GM19452 (cell line): ENCODE results near the gene C14orf180.
"Not testable (repeated sequence)": the region's sequence is repeated elsewhere in the genome, so short reads cannot be mapped to it uniquely, and the experiment has no call there.

Source experiments
- ATAC-seq: cut with Tn5 transposase; IDR thresholded peaks from one replicate; pipeline ENCODE4 v1.9.1; 2021; ENCODE audit not compliant: unreplicated experiment

Gene C14orf180

DNA sequence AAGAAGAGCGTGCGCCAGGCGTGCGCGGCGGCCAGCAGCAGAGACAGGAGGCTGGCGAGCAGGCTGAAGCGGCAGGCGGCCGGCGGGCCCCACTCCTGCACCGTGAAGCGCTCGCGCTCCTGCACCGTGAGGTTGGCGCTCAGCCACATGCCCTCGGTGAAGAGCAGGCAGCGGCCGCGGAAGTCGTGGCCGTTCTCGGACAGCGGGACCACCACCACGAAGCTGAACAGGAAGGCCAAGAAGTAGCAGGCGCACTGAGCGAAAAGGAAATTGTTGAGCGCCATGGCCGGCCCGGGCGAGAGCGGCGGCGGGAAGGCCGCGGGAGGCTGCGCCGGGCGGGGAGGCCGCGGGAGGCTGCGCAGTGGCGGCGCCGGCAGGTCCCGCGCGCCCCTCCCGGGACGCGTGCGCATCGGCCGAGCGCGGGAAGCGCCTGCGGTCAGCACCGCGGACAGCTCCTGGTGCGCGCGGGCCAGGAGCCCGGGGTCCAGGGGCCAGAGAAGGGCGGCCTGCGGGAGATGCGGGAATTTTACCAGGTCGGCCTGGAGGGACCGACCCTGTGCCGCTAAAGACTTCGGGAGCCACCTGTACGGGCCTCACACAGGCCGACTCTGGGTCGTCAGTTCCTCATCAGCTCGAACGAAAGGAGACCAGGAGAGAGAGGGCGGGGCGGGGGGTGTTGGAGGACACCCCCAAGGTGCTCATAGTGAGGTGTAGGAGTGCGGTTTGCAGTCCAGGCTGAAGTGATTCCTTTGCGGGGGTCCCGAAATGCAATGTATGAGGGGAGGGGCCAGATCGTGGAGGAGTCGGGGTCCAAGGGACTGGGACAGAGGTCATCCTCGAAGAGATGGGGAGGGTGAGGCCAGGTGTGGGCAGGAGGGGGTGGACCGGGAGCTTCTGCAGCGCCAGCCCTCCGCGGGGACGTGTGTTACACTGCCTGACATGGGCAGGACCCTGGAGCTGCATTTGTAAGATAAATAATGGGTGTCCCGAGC lies 25.2 kb downstream of the C14orf180 start, which contains the start of gene TMEM179:
Gene TMEM179 (minus strand): TSS at position 315 of the 992 bp plus-strand sequence. CDS start 31 bp downstream, at position 284.
- no peak for ATAC-seq

DNA sequence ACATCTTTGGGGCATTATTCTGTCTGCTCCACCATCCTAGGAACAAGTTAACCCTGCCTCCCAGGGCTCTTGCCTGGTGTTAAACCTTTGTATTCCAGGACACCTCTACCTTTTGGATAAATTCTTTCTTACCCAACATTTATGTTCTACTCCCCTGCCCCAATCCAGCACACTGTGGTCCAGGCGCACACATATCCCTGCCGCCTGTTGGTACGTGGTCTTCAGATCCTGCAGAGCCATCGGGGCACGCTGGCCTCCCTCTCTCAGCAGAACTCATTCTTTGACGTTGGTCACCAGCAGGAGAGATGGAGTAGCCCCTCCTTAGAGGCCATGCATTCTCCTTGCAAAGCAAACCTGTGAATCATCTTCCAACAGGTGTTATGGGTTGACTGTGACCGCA lies 30.1 kb downstream of the C14orf180 start:
- no peak for ATAC-seq

DNA sequence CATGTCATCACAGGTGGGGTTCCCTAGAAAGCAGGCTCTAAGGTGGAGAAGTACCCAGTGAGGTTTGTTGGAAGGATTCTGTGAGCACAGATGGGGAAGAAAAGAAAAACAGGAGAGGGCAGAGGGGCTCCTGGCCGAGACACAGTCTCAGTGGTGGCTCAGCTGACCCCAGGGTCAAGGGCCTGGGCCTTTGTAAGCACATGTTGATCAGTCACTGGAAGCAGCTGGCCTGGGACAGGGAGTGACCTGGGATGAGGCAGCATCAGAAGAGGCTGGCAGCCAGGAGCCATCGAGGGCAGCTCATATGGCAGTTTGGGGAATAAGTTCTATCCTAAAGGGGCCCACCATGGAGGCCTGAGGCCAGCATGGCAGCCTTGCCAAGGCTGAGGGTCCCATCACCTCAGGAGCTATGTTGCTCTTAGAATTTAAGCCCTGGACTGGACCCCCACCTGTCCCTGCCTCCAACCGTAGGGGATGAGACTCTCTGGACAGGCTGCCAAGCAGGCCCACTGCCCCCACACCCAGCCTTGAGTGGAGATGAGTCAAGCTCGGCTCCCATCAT lies 31.3 kb downstream of the C14orf180 start:
- ATAC-seq: no peak

DNA sequence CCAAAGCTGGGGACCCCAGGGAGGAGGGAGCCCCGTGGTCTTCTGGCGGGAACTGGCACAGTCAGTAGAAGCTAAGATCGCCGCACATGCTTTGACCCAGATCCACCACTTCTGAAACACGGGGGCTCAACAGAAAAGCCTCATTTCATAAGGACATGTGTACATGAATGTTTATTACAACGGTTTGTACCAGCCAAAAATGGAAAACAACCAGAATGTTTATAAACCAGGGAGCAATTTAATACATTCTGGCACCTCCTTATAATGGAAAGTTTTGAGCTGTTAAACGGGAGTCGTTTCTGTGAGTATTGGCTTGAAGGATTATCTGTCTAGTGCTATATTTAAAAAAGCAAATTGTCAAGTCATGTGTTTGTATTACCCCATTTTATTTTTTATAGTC lies 32.3 kb downstream of the C14orf180 start:
- no peak for ATAC-seq

DNA sequence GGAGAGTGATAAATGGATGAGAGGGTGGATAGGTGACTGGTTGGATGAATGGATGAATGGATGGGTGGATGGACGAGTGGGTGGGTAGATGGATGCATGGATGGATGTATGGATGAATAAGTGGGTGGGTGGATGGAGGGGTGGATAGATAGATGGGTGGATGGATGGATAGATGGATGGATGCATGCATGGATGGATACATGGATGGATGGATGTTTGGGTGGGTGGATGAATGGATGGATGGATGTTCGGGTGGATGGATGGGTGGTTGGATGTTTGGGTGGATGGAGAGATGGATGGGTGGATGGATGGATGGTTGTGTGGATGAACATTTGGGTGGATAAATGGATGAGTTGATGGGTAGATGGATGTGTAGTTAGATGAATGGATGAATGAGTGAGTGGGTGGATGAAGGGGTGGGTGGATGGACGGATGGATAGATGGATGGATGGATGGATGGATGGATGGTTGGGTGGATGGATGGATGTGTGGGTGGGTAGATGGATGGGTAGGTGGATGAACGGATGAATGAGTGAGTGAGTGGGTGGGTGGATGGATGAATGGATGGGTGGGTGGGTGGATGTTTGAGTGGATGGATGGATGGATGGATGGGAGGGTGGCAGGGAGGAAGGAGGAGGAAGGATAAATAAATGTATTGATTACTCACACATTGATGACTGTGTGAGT lies 34.7 kb downstream of the C14orf180 start:
- no peak for ATAC-seq

DNA sequence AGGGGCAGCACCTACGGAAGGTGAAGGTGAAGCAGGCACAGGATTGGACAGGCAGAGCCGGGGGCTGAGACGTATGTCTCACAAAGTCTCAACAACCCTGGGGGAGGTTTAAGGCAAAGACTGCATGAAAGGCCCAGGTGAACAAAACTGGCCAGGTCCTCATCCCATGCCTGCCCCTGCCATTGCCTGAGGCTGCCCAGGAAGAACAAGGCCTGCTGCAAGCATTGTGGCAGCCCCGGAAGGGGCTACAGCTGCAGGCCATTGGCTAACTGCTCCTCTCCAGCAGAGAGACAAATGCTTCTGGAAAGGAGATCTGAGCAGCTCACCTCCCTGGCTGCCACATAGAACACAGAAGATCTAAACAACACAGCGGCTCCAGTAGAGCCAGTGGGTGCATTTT lies 45.4 kb downstream of the C14orf180 start:
- no peak for ATAC-seq

DNA sequence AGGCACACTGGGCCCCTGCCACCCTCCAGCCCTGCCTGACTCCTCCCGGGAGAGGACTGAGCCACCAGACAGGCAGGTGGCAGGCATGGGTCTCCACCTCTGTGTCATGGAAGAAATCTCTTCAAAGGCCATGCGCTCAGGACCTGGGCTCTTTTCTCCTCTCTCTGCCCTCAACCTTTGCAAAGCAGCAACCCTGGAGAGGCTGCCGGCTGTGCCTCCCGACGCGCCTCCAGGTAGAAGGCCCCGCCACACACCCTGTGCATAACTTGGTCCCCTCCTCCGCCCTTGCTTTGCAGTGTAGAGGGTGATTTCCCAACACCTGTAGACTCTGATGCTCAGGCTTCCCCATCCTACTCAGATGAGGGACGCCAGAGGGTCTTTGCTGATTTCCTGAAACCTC lies 53.2 kb downstream of the C14orf180 start:
- no peak for ATAC-seq

DNA sequence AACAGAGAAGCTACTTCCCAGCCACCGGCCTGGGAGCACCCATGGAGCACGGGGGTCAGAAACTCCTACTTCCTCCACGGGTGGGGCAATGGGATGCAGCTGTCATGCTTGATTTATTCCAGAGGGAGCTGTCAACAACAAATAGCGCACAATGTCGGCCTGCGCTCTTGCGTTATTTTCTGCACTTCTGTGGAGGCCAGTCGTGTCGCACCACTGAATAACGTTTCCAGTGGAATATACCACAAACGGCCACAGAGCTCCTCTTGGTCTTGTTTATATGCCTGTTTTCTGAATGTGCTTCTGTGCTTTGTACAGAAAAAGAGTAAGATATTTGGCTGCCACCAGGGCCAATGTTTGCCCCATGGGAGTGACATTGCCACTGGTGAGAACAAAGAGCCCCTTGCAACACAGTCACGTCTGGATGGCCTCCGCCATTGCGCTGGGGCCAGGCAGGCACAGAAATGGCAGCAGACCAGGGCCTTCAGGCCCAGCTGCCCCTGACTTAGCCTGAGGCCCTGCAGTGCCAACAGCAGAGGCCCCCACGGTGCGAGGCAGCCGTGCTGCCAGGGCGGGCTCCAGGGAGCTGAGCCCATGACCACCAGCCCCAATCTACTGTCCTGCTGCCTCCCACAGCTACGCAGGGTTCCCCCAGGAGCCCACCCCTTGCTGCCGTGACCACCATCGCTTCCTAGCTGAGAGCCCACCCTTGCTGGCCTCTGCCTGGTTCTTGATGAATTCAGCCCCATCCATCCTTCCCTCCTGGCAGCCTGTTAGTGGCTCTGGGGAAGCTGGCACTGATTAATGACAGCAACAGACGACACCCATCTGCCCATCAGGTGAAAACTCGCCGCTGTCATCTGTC lies 53.9 kb downstream of the C14orf180 start:
- ATAC-seq: no peak

DNA sequence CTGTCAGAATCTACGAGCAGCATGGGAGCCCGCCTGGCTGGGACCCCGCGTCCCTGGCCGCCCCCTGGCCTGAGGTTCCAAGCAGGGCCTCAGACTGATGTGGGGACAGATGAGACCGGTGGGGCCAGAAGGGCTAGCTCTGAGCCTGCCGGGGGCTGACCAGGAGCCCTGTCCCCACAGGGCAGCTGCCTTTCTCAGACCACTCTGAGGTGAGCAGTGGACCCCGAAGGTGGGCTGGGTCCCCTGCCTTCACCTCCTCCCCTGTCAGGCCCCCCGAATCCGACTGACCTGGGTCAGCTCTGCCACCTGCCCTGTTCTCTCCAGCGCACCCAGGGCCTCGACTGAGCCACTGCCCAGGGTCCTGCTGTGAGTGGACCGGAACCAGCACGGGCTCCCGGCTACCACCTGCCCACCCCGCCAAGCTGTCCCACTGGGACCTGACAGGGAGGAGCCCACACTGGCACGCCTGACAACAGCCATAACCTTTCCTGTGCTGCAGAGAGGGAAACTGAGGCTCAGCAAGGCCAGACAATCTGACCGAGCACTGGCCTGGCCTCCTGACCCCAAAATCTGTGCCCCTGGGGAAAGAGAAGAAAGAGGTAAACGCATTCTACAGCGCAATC lies 54.7 kb downstream of the C14orf180 start:
- no peak for ATAC-seq

DNA sequence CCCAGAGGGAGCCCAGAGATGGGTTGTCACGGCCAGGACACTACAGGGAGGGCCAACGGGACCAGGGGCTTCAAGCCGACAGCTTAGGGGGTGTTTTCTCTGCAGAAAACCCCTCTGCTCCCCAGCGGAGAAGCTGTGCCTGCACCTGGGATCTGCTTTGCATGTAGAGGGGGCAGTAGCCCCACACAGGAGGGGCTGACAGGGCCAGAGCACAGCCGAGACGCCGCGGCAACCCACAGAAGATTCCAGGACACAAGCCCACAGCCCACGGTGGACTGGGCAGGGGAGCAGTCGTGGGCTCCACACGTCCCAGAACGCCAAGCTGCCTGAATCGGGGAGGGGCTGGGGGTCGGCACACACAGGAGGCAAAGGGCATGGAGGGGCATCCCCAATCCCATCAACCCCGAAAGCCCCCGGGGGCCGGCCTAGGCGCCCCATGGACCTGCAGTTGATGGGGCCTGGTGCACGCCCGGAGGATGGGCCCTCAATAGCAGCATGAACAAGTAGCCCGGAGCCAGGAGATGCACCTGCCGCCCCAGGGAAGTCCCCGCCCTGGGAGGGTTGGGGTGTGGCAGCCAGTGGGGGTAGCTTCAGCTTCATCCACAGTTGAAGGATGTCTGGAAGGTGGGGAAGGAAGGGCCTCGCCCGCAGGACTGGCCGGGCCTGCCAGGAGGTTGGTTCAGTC lies 55.5 kb downstream of the C14orf180 start:
- ATAC-seq: no peak

DNA sequence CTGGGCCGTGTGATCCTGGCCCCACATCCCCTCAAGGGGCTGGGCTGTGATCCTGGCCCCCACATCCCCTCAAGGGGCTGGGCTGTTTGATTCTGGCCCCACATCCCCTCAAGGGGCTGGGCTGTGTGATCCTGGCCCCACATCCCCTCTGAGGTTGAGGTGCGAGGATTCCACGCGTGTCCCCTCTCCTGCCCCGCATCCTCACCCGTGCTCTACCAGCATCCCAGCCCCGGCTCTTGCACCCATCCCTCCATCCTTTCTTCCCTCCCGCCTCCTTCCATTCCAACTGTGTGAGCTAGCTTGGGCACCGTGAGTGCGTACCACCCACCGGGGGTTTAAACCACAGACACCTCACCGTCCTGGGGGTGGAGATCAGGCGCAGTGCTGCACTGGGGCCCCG lies 56.2 kb downstream of the C14orf180 start:
- ATAC-seq: no peak

DNA sequence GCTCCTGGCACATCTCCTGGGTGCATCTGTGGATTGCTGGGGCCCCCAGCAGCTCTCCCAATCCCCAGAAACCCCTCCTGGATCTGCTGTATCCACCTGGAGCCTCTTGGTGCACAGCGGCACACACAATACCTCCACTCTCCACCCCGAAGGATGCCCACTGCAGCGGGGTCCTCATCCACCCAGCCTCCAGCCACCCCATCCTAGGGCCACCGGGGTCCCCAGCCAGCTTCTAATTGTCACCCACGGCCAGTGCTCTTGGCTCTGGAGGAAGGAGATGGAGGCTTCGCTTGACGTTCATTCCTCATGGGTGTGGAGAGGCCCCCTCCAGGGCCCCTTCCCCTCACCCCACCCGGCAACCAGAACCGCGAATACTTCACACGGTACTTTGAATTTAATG lies 56.6 kb downstream of the C14orf180 start:
- no peak for ATAC-seq

DNA sequence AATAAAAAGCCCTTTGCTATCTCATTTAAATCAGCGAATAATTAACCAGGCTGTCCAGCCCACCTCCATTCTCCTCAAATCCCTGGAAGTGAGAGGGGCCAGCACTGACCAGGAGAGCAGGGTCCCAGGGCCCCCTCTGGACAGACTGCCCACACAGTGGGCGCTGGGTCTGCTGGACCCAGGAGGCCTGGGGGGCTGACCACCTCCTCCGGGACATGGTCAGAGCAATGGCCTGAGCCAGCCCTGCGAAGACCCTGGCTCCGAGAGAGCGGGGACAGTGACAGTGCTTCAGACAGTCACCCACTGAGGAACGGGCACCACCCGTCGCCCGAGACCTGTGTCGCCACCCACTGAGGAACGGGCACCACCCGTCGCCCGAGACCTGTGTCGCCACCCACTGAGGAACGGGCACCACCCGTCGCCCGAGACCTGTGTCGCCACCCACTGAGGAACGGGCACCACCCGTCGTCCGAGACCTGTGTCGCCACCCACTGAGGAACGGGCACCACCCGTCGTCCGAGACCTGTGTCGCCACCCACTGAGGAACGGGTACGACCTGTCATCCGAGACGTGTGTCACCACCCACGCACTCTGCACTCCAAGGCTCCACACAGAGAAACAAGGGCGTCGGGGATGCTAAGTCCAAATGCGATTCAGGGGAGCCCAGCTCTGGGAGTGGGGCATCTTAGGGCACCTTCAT lies 57.4 kb downstream of the C14orf180 start:
- not testable (repeated sequence) for ATAC-seq

DNA sequence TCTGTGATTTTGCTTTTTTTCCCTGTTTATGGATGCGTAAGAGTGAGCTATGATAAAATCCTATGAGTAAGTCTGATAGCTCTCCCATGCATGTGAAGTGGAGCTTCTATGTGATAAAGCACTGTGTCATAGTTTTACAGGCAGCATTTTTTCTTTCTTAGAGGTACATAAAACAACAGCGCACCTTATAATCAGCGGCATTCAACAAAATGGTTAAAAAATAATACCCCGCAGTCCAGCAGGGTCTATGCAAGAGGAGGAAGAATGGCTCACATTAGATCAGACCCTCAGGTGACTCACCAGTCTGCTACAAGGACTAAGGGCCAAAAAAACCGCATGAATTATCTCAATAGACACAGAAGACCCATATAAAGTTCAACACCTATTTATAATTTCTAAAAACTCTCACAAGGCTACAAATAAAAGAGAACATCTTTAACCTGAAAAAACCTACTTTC lies 58.0 kb downstream of the C14orf180 start:
- ATAC-seq: no peak

DNA sequence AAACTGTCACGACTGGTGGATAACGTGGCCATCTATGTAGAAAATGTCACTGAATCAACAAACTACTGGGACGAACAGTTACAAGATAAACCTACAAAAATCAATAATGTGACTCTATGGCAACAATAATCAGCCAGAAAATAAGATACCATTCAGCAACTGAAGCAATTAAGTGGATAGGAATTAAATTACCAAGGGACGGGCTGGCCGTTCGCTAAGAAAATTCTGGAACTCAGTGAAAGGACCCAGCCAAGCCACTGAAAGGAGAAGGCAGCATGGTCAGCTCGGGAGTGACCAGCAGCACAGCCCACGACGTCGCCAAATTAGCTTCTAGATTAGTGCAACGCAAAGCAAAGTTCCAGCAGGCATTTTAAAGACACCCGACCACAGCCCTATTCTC lies 58.6 kb downstream of the C14orf180 start:
- ATAC-seq: no peak

DNA sequence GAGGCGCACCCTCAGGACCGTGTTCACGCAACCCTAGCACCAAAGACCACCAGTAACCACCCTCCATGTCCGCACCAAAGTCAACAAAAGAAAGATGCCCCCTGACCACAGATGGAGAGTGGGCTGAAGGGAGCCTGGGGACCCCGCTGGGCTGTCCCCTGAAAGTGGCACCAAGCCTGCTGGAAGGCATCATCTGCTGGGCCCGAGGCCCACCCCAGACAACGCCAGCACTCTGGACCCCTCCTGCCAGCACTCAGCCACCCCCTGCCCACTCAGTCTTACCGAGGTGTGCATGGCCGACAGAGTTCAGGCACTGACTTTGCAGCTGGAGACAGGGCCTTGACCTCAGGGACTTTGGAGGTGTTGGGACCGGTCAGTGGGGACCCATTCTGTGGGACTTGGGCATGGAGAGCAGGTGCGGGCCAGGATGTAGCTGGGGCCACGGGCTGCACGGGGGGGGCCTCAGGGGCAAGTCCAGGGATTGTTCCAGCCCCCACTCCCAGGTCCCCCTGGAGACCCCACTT lies 59.4 kb downstream of the C14orf180 start:
- no peak for ATAC-seq

DNA sequence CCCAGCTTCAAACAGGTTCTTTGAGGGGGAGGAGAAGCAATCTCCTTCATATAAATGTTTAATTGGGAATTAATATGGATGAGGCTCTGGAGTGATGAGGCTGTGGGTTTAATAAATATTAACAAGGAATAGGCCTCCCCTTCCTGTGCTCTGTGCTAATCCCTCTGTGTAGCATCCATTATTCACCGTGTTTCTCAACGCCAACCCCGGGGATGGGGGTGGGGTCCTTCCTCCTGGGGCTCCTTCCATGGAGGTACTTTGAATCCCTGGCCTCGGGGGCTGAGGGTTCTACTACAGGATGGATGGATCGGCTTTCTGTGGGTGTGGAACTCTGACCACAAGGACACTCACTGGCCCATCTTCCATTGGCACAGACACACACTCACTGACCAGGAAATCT lies 59.9 kb downstream of the C14orf180 start:
- no peak for ATAC-seq
